Endodermal cell (in vitro differentiated cells): ENCODE measurements around the gene SLC4A8. TPM values are rescaled to one million over a fixed set of nuclear protein-coding genes. Genes with fewer than 3 reads are reported as not detected.
A peak's percentile ranks its signal among the peaks of the same experiment; 100 is the strongest.

Experiments used
- DNase-seq: peaks from one replicate; pipeline ENCODE4 v3.0.0-alpha.2; 2017
- H3K27ac ChIP-seq: 2 replicates; pipeline ENCODE4 v1.5.1; 2013; ENCODE audit warnings: mild to moderate bottlenecking, low read depth, low read length, moderate library complexity
- H3K27me3 ChIP-seq: 2 replicates; pipeline ENCODE4 v1.6.1; 2013; ENCODE audit warnings: mild to moderate bottlenecking, low read length, moderate library complexity; ENCODE audit not compliant: insufficient read depth, control insufficient read depth, poor library complexity, severe bottlenecking
- H3K36me3 ChIP-seq: 2 replicates; pipeline ENCODE4 v1.7.0; 2013; ENCODE audit warnings: mild to moderate bottlenecking, low read length, moderate library complexity; ENCODE audit not compliant: control insufficient read depth, insufficient read depth
- H3K4me1 ChIP-seq: one replicate; pipeline ENCODE4 v1.7.0; 2013; ENCODE audit warnings: low read length; ENCODE audit not compliant: control insufficient read depth, insufficient read depth
- H3K4me3 ChIP-seq: 2 replicates; pipeline ENCODE4 v1.5.1; 2013; ENCODE audit warnings: mild to moderate bottlenecking, low read length, moderate library complexity
- H3K9ac ChIP-seq: 2 replicates; pipeline ENCODE4 v1.6.1; 2013; ENCODE audit warnings: mild to moderate bottlenecking, low read length, moderate library complexity; ENCODE audit not compliant: poor library complexity, severe bottlenecking; ENCODE audit errors: extremely low read depth
- H3K9me3 ChIP-seq: 2 replicates; pipeline ENCODE4 v1.6.1; 2013; ENCODE audit warnings: mild to moderate bottlenecking, low read length, moderate library complexity; ENCODE audit not compliant: control insufficient read depth
- H3K27ac Mint-ChIP-seq: 2 replicates; pipeline ENCODE4 v1.8.0; 2020; ENCODE audit warnings: mixed read lengths
- H3K27me3 Mint-ChIP-seq: 2 replicates; pipeline ENCODE4 v1.8.0; 2021; ENCODE audit warnings: mild to moderate bottlenecking, mixed read lengths; ENCODE audit not compliant: insufficient read depth
- H3K36me3 Mint-ChIP-seq: 2 replicates; pipeline ENCODE4 v1.8.0; 2020; ENCODE audit warnings: low read depth, mixed read lengths
- H3K4me1 Mint-ChIP-seq: 2 replicates; pipeline ENCODE4 v1.8.0; 2020; ENCODE audit warnings: mixed read lengths
- H3K4me3 Mint-ChIP-seq: 2 replicates; pipeline ENCODE4 v1.8.0; 2020; ENCODE audit warnings: mild to moderate bottlenecking, moderate library complexity, mixed read lengths
- H3K9me3 Mint-ChIP-seq: 2 replicates; pipeline ENCODE4 v1.8.0; 2020; ENCODE audit warnings: mild to moderate bottlenecking, mixed read lengths
- WGBS, 2 experiments: methylation state at CpG; one replicate each; pipeline versions ENCODE4 v1.1.5 to v1.1.7; 2013; ENCODE audit warnings: missing lambda C conversion rate in 2 of 2, mixed read lengths in 1 of 2; ENCODE audit not compliant: insufficient coverage in 1 of 2, insufficient read length in 1 of 2; 5-methylcytosine and 5-hydroxymethylcytosine counted together
- total RNA-seq, 2 donors: library from RNA; stranded (reverse); fragmentation: NEBNext Ultra II Directional in 1 of 2; extraction: Animal tissue kit (Norgen Biotek cat#: 25700) in 1 of 2; gene quantifications; 2 replicates in 1 of 2; 3 replicates in 1 of 2; pipeline ENCODE4 v1.2.1, GENCODE V29; 2021
- TF ChIP-seq, protein P1 (sequence below): fragments of 200-600 bp; sonication (generic); conservative IDR thresholded peaks from 2 replicates; pipeline ENCODE4 v1.5.0; 2021; ENCODE audit warnings: antibody characterized with exemption, mild to moderate bottlenecking

The SLC4A8 gene
- total RNA-seq, 2 donors from 2014 or later: 25.8 to 26.4 TPM

- Histone ChIP-seq H3K36me3 (no peaks in the 10 kb centered on the region), H3K27me3 (no peaks in the 10 kb centered on the region), H3K4me1 (peaks cover 8% of the 10 kb centered on the region), H3K27ac (no peak overlapping the region), H3K9me3 (no peaks in the 10 kb centered on the region), H3K4me3 (no peak overlapping the region), H3K9ac (no peak overlapping the region)
- H3K27ac Mint-ChIP-seq: no peak overlapping the region
- no peak for DNase-seq
- H3K4me3 Mint-ChIP-seq: no peak overlapping the region
- H3K4me1 Mint-ChIP-seq: peaks cover 56% of the 10 kb centered on the region
- H3K27me3 Mint-ChIP-seq: no peaks in the 10 kb centered on the region
- 85 to 92% methylated on average over 4 to 5 of the region's 5 CpGs for WGBS, 2 experiments
- H3K36me3 Mint-ChIP-seq: no peaks in the 10 kb centered on the region
- no peaks in the 10 kb centered on the region for H3K9me3 Mint-ChIP-seq
- TF ChIP-seq, protein P1, sequence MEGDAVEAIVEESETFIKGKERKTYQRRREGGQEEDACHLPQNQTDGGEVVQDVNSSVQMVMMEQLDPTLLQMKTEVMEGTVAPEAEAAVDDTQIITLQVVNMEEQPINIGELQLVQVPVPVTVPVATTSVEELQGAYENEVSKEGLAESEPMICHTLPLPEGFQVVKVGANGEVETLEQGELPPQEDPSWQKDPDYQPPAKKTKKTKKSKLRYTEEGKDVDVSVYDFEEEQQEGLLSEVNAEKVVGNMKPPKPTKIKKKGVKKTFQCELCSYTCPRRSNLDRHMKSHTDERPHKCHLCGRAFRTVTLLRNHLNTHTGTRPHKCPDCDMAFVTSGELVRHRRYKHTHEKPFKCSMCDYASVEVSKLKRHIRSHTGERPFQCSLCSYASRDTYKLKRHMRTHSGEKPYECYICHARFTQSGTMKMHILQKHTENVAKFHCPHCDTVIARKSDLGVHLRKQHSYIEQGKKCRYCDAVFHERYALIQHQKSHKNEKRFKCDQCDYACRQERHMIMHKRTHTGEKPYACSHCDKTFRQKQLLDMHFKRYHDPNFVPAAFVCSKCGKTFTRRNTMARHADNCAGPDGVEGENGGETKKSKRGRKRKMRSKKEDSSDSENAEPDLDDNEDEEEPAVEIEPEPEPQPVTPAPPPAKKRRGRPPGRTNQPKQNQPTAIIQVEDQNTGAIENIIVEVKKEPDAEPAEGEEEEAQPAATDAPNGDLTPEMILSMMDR: no peak
These were observed 18.9 kb downstream of the SLC4A8 start for GRCh38 chr12:51443573-51443972.

DNA sequence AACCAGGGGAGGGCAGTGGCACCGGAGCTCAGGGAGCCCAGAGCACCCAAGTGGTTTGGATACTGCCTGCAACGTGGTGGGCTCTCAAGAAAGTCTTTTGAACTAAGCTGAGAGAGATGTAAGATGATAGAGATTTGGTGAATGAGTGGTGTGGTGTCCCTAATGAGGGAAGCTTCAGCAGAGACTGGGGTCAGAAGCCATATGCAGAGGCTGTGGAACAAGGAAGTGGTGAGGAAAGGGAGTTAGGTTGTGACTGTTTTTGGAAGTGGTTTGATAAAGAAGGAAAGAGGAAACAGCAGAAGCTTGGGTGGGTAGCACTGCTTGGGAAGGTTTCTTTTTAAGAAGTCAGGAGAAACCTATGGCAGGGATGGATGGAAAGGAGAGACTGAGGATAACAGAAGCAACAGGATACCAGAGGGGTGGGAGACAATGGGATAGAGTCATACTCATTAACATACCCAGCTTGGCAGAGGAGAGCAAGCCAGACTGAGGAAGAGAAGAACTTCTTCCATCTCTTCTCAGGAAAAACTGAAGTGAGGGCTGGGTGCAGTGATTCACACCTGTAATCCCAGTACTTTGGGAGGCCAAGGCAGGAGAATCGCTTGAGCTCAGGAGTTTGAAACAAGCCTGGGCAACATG, 24.1 kb downstream of the SLC4A8 start:
- no peaks in the 10 kb centered on the region for H3K27me3 ChIP-seq
- no peak for DNase-seq
- peaks cover 11% of the 10 kb centered on the region for H3K4me1 ChIP-seq
- 80 to 81% methylated on average over 3 of the region's 3 CpGs for WGBS, 2 experiments
- no peaks in the 10 kb centered on the region for H3K36me3 ChIP-seq
- no peak overlapping the region for H3K4me3 Mint-ChIP-seq
- no peaks in the 10 kb centered on the region for H3K27me3 Mint-ChIP-seq
- peak overlapping the region; percentile 23 for H3K9ac ChIP-seq
- no peaks in the 10 kb centered on the region for H3K9me3 ChIP-seq
- TF ChIP-seq, protein P1: no peak
- H3K27ac ChIP-seq: no peak overlapping the region
- peaks cover 4% of the 10 kb centered on the region for H3K36me3 Mint-ChIP-seq
- peak overlapping the region; percentile 92 for H3K27ac Mint-ChIP-seq
- H3K4me3 ChIP-seq: no peak overlapping the region
- H3K9me3 Mint-ChIP-seq: no peaks in the 10 kb centered on the region
- H3K4me1 Mint-ChIP-seq: peaks cover 57% of the 10 kb centered on the region

GRCh38 chr12:51449580-51450246, 25.1 kb downstream of the SLC4A8 start:
- 87 to 100% methylated on average over 3 of the region's 3 CpGs for WGBS, 2 experiments
- H3K27me3 Mint-ChIP-seq: no peaks in the 10 kb centered on the region
- no peaks in the 10 kb centered on the region for H3K9me3 ChIP-seq
- no peak for DNase-seq
- TF ChIP-seq, protein P1: no peak
- no peaks in the 10 kb centered on the region for H3K36me3 ChIP-seq
- peaks cover 10% of the 10 kb centered on the region for H3K4me1 ChIP-seq
- H3K36me3 Mint-ChIP-seq: peaks cover 4% of the 10 kb centered on the region
- no peak overlapping the region for H3K27ac ChIP-seq
- H3K27ac Mint-ChIP-seq: peak overlapping the region; percentile 92
- no peaks in the 10 kb centered on the region for H3K9me3 Mint-ChIP-seq
- H3K27me3 ChIP-seq: no peaks in the 10 kb centered on the region
- H3K4me3 ChIP-seq: no peak overlapping the region
- no peak overlapping the region for H3K4me3 Mint-ChIP-seq
- H3K4me1 Mint-ChIP-seq: peaks cover 53% of the 10 kb centered on the region
- H3K9ac ChIP-seq: peak overlapping the region; percentile 23
